Nephron progenitor cell (in vitro differentiated cells): ENCODE results near the gene CDK15.

ENCODE experiments used
- DNase-seq: peaks from one replicate; pipeline ENCODE4 v3.0.0; 2021
- H3K27ac Mint-ChIP-seq: 2 replicates; pipeline ENCODE4 v1.8.0; 2021; ENCODE audit warnings: mild to moderate bottlenecking, moderate library complexity, mixed read lengths
- H3K27me3 Mint-ChIP-seq: 2 replicates; pipeline ENCODE4 v1.8.0; 2021; ENCODE audit warnings: mild to moderate bottlenecking, low read depth, mixed read lengths; ENCODE audit not compliant: poor library complexity
- H3K36me3 Mint-ChIP-seq: 2 replicates; pipeline ENCODE4 v1.8.0; 2021; ENCODE audit warnings: low read depth, mixed read lengths
- H3K4me1 Mint-ChIP-seq: 2 replicates; pipeline ENCODE4 v1.8.0; 2021; ENCODE audit warnings: mixed read lengths
- H3K4me3 Mint-ChIP-seq: 2 replicates; pipeline ENCODE4 v1.8.0; 2021; ENCODE audit warnings: mild to moderate bottlenecking, moderate library complexity, mixed read lengths
- H3K9me3 Mint-ChIP-seq: 2 replicates; pipeline ENCODE4 v1.8.0; 2021; ENCODE audit warnings: mild to moderate bottlenecking, moderate library complexity, mixed read lengths
- TF ChIP-seq, protein P1 (sequence below): fragments of 200-600 bp; sonication (generic); IDR thresholded peaks from 2 replicates; pipeline ENCODE4 v1.5.0; 2021; ENCODE audit warnings: antibody characterized with exemption

The CDK15 gene

GRCh38 chr2:201854841-201855240 lies 48.5 kb downstream of the CDK15 start:
- peaks cover 3% of the 10 kb centered on the region for H3K9me3 Mint-ChIP-seq
- no peak overlapping the region for H3K4me3 Mint-ChIP-seq
- H3K36me3 Mint-ChIP-seq = no peaks in the 10 kb centered on the region
- TF ChIP-seq, protein P1, sequence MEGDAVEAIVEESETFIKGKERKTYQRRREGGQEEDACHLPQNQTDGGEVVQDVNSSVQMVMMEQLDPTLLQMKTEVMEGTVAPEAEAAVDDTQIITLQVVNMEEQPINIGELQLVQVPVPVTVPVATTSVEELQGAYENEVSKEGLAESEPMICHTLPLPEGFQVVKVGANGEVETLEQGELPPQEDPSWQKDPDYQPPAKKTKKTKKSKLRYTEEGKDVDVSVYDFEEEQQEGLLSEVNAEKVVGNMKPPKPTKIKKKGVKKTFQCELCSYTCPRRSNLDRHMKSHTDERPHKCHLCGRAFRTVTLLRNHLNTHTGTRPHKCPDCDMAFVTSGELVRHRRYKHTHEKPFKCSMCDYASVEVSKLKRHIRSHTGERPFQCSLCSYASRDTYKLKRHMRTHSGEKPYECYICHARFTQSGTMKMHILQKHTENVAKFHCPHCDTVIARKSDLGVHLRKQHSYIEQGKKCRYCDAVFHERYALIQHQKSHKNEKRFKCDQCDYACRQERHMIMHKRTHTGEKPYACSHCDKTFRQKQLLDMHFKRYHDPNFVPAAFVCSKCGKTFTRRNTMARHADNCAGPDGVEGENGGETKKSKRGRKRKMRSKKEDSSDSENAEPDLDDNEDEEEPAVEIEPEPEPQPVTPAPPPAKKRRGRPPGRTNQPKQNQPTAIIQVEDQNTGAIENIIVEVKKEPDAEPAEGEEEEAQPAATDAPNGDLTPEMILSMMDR = no peak
- peaks cover 72% of the 10 kb centered on the region for H3K4me1 Mint-ChIP-seq
- DNase-seq = no peak
- H3K27me3 Mint-ChIP-seq = peaks cover 2% of the 10 kb centered on the region
- peak overlapping the region; percentile 58 for H3K27ac Mint-ChIP-seq

- H3K4me3 Mint-ChIP-seq = no peak overlapping the region
- peaks cover 2% of the 10 kb centered on the region for H3K27me3 Mint-ChIP-seq
- DNase-seq = no peak
- H3K27ac Mint-ChIP-seq = peak overlapping the region; percentile 2
- peaks cover 3% of the 10 kb centered on the region for H3K9me3 Mint-ChIP-seq
- H3K4me1 Mint-ChIP-seq = peaks cover 77% of the 10 kb centered on the region
- H3K36me3 Mint-ChIP-seq = no peaks in the 10 kb centered on the region
- TF ChIP-seq, protein P1 = no peak
Observed at GRCh38 chr2:201855356-201855755, 49.0 kb downstream of the CDK15 start.

DNA sequence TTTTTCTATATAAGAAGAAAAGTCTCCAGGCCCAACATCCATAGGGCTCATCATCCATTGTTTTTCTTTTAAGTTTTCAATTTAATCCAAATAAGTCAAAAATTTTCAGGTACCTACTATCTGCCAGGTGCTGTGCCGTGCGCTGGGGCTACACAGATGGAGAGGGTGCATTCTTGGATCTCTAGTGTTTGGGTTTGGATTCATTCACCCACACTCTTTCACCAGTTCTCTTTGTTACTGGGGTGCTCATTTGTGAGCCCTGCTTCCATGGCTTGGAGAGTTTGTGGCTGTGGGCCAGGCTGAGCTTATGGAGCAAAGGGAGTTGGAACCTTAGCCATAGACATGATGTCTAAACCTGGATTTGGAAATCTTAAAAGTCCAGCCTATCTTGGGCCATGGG lies 51.0 kb downstream of the CDK15 start:
- Mint-ChIP-seq H3K4me3 (peak overlapping the region; percentile 57), H3K4me1 (peaks cover 87% of the 10 kb centered on the region), H3K9me3 (no peaks in the 10 kb centered on the region), H3K27me3 (no peaks in the 10 kb centered on the region), H3K36me3 (no peaks in the 10 kb centered on the region), H3K27ac (peak overlapping the region; percentile 99)
- DNase-seq = no peak
- TF ChIP-seq, protein P1 = no peak

GRCh38 chr2:201858281-201859184 lies 52.2 kb downstream of the CDK15 start:
- Mint-ChIP-seq H3K36me3 (no peaks in the 10 kb centered on the region), H3K9me3 (no peaks in the 10 kb centered on the region), H3K4me3 (peak overlapping the region; percentile 74), H3K4me1 (peaks cover 85% of the 10 kb centered on the region), H3K27me3 (no peaks in the 10 kb centered on the region), H3K27ac (peak overlapping the region; percentile 95)
- peak; percentile 82 for DNase-seq
- TF ChIP-seq, protein P1 = no peak

- TF ChIP-seq, protein P1 = no peak
- peaks cover 76% of the 10 kb centered on the region for H3K4me1 Mint-ChIP-seq
- no peaks in the 10 kb centered on the region for H3K27me3 Mint-ChIP-seq
- H3K9me3 Mint-ChIP-seq = no peaks in the 10 kb centered on the region
- H3K27ac Mint-ChIP-seq = peak overlapping the region; percentile 66
- no peaks in the 10 kb centered on the region for H3K36me3 Mint-ChIP-seq
- DNase-seq = no peak
- peak overlapping the region; percentile 23 for H3K4me3 Mint-ChIP-seq
Observed at GRCh38 chr2:201859949-201860348, 53.6 kb downstream of the CDK15 start.

DNA sequence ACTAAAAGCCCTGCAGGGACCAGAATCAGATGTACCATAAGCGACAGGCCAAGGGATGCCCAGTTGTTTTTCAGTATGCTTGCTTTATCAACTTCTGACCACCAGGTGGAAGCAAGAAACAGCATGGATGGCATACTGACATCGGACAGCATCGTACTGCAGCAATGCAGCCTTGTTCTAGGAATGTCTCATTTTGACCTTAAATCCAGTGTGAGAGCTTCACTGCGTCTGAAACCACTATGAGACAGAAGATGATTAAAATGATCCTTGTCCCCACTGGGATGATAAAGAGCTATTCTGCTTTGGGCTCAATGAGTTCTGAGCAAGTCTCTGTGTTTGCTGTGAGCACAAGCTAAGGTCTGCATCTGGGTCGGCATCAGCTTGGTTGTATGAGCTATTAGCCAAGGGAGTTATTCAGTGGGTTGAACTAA lies 54.3 kb downstream of the CDK15 start:
- no peaks in the 10 kb centered on the region for H3K36me3 Mint-ChIP-seq
- H3K4me3 Mint-ChIP-seq = no peak overlapping the region
- H3K9me3 Mint-ChIP-seq = no peaks in the 10 kb centered on the region
- TF ChIP-seq, protein P1 = peak; percentile 81
- H3K27me3 Mint-ChIP-seq = no peaks in the 10 kb centered on the region
- peaks cover 73% of the 10 kb centered on the region for H3K4me1 Mint-ChIP-seq
- peak; percentile 48 for DNase-seq
- peak overlapping the region; percentile 2 for H3K27ac Mint-ChIP-seq
